Pulmonary artery endothelial cell (primary cell): ENCODE results near the gene DISC1. TPM values are rescaled to one million over a fixed set of nuclear protein-coding genes. Genes with fewer than 3 reads are reported as not detected.
"Not testable (repeated sequence)": the region's sequence is repeated elsewhere in the genome, so short reads cannot be mapped to it uniquely, and the experiment has no call there.

ENCODE experiments used
- DNase-seq: peaks from one replicate; pipeline ENCODE4 v3.0.0-alpha.2; 2011; ENCODE audit warnings: low read depth, low spot score
- total RNA-seq: library from RNA; depleted of rRNA; stranded (reverse); fragments of >200 nt; gene quantifications from 2 replicates; pipeline ENCODE4 v1.2.3, GENCODE V29; 2014

DISC1 gene
- total RNA-seq, 1 donor from 2014 or later: 10.9 TPM

- DNase-seq: no peak
Measured at GRCh38 chr1:231763456-231763855, 136.9 kb downstream of the DISC1 start.

- DNase-seq: not testable (repeated sequence)
Measured at GRCh38 chr1:231765825-231766224, 139.2 kb downstream of the DISC1 start.

DNA sequence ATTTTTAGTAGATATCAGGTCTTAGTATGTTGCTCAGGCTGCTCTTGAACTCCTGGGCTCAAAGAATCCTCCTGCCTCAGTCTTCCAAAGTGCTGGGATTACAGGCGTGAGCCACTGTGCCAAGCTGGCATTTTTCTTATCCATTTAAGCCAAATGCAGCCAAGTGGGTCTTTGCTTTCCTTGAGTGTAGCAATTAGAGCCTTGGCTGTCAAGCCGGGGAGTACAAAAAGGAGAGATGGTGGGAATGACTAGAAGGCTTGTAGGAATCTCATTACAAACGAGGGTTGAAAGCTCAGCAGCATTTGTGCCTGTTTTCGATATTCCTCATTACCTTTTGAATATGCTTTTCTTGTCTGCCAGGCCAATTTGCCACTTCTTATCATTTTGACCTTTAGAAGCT is 140.9 kb downstream of the DISC1 start:
- no peak for DNase-seq

DNA sequence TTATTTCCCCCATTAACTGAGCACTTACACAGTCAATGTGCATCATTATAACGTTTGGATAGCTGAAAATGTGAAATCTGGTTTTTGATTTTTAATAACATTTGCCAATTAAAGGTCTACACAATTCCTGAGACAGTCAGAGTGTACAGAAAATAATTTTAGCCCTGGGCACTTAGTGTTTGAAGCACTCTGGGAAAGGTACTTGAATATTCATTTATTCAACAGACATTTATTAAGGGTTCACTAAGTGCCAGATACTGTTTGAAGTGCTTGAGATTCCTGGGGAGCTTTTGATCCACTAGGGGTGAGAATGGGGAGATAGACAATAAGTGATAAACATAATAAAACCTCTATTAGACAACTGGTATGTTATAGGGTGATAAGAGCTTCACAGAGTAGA is 141.8 kb downstream of the DISC1 start:
- no peak for DNase-seq

DNA sequence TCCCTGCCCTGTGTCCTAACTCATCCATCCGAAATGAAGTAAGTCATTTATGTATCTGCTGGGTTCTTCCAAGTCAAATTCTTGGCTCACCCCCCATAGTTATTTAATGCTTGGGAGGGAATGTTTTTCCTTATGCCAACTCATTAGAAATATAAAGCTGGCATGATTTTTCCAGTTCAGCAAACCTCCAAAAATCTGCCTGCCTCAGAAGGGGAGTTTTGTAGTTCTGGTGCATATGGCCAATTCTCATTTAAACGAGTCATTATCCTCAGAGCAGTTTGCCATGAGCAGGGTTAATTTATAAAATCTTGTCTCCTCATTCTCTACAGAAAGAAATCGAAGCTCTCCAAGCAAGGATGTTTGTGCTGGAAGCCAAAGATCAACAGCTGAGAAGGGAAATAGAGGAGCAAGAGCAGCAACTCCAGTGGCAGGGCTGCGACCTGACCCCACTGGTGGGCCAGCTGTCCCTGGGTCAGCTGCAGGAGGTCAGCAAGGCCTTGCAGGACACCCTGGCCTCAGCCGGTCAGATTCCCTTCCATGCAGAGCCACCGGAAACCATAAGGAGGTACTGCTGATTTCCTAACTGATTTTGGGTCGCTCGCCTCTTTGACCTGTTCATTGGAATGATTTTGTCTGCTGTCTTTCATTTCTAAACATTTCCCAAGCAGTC is 144.1 kb downstream of the DISC1 start:
- no peak for DNase-seq

DNA sequence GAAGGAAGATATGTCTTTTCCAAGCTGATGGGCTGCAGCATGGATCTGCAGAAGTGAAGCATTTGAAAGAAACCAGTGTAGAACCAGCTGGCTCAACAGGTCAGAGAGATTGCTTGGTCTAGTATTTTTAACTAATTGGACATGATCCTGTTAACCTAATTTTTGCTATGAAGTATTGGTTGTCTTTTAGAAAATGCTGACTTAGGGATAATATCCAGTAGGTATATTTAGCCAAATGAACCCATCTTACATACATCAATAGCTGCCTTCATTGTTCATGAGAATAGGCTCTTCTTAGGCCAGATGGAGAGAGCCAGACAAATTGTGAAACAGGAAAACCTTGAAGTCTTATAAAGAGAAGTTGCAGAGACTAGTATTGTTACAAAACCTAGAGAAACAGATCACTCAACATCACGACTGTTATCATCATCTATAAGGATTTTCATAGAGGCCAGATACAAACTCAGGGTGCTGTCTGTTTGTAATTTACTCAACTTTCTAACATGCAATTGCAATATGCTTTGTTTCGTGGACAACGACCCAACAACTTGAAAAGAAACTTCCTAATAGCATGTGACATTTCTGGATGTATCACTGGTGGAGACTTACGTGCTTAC is 148.2 kb downstream of the DISC1 start:
- DNase-seq: no peak

GRCh38 chr1:231776010-231776756 is 149.6 kb downstream of the DISC1 start:
- no peak for DNase-seq

DNA sequence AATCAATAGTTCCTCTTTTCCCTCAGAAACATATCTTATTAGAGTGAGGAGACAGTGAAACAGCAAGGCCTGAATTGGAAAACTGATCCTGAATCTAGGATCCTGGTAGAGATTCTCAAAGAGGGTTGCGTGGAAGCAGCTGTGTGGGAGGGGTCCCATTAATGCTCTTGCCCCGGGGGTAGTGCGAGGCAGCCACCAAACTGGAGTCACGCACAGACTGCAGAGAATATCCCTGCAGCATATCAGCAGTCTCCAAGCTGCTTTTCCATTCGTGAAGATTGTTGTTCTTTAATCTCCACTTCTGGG is 150.1 kb downstream of the DISC1 start:
- DNase-seq: no peak

DNA sequence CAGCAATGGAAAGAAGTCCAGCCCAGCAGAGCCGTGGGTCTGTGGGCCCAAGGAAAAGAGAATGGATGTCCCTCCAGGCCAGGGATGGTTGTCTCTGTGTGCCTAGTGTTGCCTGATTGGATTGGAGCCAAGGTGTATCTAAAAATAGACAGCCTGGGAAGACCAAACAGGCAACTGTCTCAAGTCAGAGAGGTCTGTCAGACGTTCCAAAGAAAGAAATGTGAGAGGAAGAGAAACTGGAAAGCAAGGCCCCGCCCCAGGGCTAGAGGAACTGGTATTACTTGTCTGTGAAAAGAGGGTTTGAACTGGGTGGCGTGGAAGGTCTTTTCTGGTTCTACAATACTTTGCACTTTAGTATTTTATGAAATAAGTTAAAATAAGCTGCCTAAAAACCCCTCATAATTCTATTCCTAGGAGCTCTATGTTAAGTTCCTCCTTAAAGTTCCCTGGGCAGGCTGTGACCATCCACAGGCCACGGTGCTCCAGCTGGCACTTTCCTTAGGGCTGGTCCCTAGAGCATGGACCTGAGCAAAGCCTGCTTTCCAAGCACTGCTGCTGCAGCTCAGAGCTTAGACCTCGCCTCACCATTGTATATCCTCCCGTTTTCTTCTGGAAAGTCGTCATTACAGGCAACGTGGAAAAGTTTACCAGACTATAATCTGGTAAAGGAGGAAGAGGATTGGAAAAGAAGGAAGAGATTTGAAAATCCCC is 151.6 kb downstream of the DISC1 start:
- DNase-seq: no peak

- DNase-seq: no peak
Measured at GRCh38 chr1:231779081-231779480, 152.5 kb downstream of the DISC1 start.

GRCh38 chr1:231781892-231782291 is 155.3 kb downstream of the DISC1 start:
- peak; percentile 66 for DNase-seq

GRCh38 chr1:231785073-231785472 is 158.5 kb downstream of the DISC1 start:
- DNase-seq: not testable (repeated sequence)

DNA sequence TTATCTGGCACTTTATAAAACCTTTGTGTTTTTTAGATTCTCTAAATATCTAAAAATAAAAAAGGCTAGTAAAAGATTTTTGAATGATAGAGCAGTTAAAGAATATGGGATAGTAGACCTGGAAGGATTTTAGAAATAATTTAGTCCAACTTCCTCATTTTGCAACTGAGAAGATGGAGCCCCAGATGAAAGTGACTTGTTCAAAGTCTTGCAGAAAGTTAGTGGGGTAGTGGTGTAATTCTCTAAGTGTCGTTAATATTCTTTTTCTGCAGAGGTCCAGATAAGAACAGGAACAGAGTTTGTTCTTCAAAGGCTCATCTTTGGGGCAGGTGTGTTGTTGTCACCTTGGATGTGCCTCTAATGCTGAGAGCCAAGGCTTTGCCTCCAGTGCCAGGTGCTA is 159.5 kb downstream of the DISC1 start:
- DNase-seq: no peak

GRCh38 chr1:231792634-231793033 is 166.0 kb downstream of the DISC1 start:
- no peak for DNase-seq

DNA sequence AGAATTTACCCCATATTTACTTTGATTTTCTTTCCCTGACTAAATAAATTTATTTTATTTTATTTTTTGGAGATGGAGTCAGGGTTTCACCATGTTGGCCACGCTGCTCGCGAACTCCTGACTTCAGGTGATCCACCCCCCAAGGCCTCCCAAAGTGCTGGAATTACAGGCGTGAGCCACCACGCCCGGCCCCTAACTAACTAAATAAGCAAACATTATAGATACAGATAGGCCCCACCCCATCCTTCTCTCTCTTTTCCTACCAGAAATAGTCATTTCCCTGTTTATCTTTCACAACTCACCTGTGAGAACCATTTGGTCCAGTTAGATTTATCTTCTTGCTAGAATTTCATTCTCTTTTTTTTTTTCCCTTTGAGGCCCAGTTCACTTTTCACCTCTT is 167.3 kb downstream of the DISC1 start:
- no peak for DNase-seq

GRCh38 chr1:231796141-231796540 is 169.6 kb downstream of the DISC1 start:
- no peak for DNase-seq

GRCh38 chr1:231799363-231799986 is 172.9 kb downstream of the DISC1 start:
- DNase-seq: no peak

DNA sequence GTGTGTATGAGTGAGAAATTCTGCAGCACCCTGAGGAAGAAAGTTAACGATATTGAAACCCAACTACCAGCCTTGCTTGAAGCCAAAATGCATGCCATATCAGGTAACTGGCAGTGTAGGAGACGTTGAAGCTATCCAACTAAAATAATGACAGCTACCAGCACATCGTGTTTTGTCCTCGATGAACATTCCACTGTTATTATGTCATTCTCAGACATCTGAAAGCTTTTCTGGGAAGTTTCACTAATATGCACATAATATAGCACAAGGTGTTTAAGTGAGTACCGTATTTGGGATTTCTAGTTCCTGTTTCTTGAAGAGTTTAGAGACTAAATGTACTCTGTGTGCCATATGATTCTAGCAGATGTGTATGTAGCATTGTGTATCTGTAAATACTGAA is 173.5 kb downstream of the DISC1 start:
- DNase-seq: no peak

GRCh38 chr1:231801042-231801585 is 174.5 kb downstream of the DISC1 start:
- no peak for DNase-seq

DNA sequence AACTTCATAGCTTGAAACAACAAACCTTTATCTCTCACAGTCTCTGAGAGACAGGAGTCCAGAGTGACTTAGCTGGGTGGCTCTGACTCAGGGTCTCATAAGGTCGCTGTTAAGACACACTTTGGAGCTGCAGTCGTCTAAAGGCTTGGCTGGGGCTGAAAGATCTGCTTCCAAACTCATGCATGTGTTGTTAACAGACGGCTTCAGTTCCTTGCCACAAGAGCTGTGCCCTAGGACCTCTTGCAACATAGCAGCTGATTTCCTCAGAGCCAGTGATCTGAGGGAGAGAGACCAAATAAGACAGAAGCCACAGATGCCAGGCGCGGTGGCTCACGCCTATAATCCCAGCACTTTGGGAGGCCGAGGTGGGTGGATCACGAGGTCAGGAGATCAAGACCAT is 176.8 kb downstream of the DISC1 start:
- no peak for DNase-seq
